Smooth muscle cell (in vitro differentiated cells): ENCODE data around the gene ERICH4. TPM values are rescaled to one million over a fixed set of nuclear protein-coding genes. Genes with fewer than 3 reads are reported as not detected.

Experiments
- DNase-seq: peaks from one replicate; lab custom pipeline; 2025; ENCODE audit not compliant: unreplicated experiment; lab: John Stamatoyannopoulos, UW
- H2AFZ ChIP-seq: fragments of 200-600 bp; sonication (generic); 2 replicates; pipeline ENCODE4 v1.6.0; 2016; ENCODE audit warnings: antibody characterized with exemption, low read depth, mild to moderate bottlenecking
- H3F3A ChIP-seq: fragments of 200-600 bp; sonication (generic); 2 replicates; pipeline ENCODE4 v1.6.0; 2017; ENCODE audit warnings: antibody characterized with exemption, low read depth
- H3K27ac ChIP-seq: fragments of 200-600 bp; sonication (generic); 2 replicates; pipeline ENCODE4 v1.5.1; 2016; ENCODE audit warnings: low read depth, mild to moderate bottlenecking
- H3K27me3 ChIP-seq: fragments of 200-600 bp; sonication (generic); 2 replicates; pipeline ENCODE4 v1.6.1; 2016; ENCODE audit warnings: low read depth, mild to moderate bottlenecking
- H3K36me3 ChIP-seq: fragments of 200-600 bp; sonication (generic); 2 replicates; pipeline ENCODE4 v1.5.1; 2016; ENCODE audit warnings: low read depth
- H3K4me1 ChIP-seq: fragments of 200-600 bp; sonication (generic); 2 replicates; pipeline ENCODE4 v1.5.1; 2016; ENCODE audit warnings: low read depth
- H3K4me2 ChIP-seq: fragments of 200-600 bp; sonication (generic); 2 replicates; pipeline ENCODE4 v1.6.0; 2016; ENCODE audit warnings: mild to moderate bottlenecking
- H3K4me3 ChIP-seq: fragments of 200-600 bp; sonication (generic); 2 replicates; pipeline ENCODE4 v1.5.1; 2016; ENCODE audit warnings: mild to moderate bottlenecking
- H3K79me2 ChIP-seq: fragments of 200-600 bp; sonication (generic); 2 replicates; pipeline ENCODE4 v1.6.0; 2016; ENCODE audit warnings: low read depth, mild to moderate bottlenecking
- H3K9ac ChIP-seq: fragments of 200-600 bp; sonication (generic); 2 replicates; pipeline ENCODE4 v1.6.0; 2016; ENCODE audit warnings: low read depth
- H3K9me3 ChIP-seq: fragments of 200-600 bp; sonication (generic); replicated peaks from 2 replicates; pipeline ENCODE4 v1.5.1; 2016; ENCODE audit warnings: low read depth
- H4K20me1 ChIP-seq: fragments of 200-600 bp; sonication (generic); 2 replicates; pipeline ENCODE4 v1.6.0; 2016; ENCODE audit warnings: low read depth
- WGBS: methylation state at CpG from one replicate; pipeline ENCODE4 v1.1.7; 2016; ENCODE audit warnings: low lambda C conversion rate; 5-methylcytosine and 5-hydroxymethylcytosine counted together
- polyA plus RNA-seq: library from polyadenylated mRNA; unstranded; fragments of >200 nt; fragmentation: Nextera tagmentation; extraction: Ambion mirVana; gene quantifications from 2 replicates; pipeline ENCODE4 v1.2.1, GENCODE V29; 2016
- total RNA-seq: library from RNA; depleted of rRNA; stranded (reverse); fragments of >200 nt; gene quantifications from 2 replicates; pipeline ENCODE4 v1.2.3, GENCODE V29; 2014
- TF ChIP-seq, protein P1 (sequence below): fragments of 200-600 bp; sonication (generic); IDR thresholded peaks from 2 replicates; pipeline ENCODE4 v1.5.1; 2017; ENCODE audit warnings: borderline replicate concordance, mild to moderate bottlenecking, antibody characterized with exemption; ENCODE audit not compliant: insufficient read depth, poor library complexity, severe bottlenecking

ERICH4 gene
- total and polyA plus RNA-seq, 2 experiments from 2014 or later, result not detected

DNA sequence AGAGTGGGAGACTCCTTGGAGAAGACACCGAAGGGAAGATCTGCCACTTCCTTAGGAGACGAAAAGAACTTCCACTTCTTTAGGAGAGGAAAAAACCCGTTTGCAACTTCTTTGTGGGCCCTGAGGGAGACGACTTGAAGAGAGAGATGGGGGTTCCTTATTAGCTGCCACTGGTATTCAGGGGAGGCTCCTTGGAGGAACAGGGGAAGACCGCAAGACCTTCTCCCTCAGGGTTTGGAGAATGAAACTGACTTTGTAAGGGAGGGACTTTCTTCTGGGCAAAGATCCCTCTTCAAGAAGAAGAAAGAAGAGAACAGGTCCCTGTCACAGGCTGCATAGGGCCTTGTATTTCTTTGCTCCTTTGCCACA, 44.9 kb upstream of the ERICH4 start:
- no peaks in the 10 kb centered on the region for H3K27me3 ChIP-seq
- no peaks in the 10 kb centered on the region for H3F3A ChIP-seq
- H3K36me3 ChIP-seq, result no peaks in the 10 kb centered on the region
- H3K9ac ChIP-seq, result peak overlapping the region; percentile 96
- peak overlapping the region; percentile 97 for H3K4me2 ChIP-seq
- H2AFZ ChIP-seq, result peak overlapping the region; percentile 79
- TF ChIP-seq, protein P1, sequence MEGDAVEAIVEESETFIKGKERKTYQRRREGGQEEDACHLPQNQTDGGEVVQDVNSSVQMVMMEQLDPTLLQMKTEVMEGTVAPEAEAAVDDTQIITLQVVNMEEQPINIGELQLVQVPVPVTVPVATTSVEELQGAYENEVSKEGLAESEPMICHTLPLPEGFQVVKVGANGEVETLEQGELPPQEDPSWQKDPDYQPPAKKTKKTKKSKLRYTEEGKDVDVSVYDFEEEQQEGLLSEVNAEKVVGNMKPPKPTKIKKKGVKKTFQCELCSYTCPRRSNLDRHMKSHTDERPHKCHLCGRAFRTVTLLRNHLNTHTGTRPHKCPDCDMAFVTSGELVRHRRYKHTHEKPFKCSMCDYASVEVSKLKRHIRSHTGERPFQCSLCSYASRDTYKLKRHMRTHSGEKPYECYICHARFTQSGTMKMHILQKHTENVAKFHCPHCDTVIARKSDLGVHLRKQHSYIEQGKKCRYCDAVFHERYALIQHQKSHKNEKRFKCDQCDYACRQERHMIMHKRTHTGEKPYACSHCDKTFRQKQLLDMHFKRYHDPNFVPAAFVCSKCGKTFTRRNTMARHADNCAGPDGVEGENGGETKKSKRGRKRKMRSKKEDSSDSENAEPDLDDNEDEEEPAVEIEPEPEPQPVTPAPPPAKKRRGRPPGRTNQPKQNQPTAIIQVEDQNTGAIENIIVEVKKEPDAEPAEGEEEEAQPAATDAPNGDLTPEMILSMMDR, result no peak
- H3K27ac ChIP-seq, result peak overlapping the region; percentile 91
- peaks cover 21% of the 10 kb centered on the region for H3K79me2 ChIP-seq
- DNase-seq, result no peak
- no peaks in the 10 kb centered on the region for H4K20me1 ChIP-seq
- peak overlapping the region; percentile 83 for H3K4me3 ChIP-seq
- no peaks in the 10 kb centered on the region for H3K9me3 ChIP-seq
- 2% methylated on average over 5 of the region's 5 CpGs for WGBS
- H3K4me1 ChIP-seq, result peaks cover 16% of the 10 kb centered on the region

DNA sequence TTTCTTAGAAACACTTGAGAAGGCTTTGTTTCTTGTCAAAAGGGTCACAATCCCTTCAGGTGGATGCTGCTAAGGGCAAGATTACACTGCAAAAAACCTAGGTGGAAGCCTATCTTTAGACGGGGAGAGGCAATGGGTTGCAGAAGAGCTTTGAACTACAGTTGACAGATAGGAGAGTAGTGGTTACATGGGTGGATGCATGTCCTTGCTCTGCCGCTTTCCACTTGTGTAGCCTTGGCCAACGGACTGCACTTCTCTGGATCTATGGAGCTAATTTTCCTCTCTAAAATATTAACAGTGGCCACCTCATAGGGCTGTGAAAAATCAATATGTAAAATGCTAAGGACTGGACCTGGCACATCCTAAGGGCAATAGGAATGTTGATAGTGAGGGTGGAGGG, 44.4 kb upstream of the ERICH4 start:
- no peaks in the 10 kb centered on the region for H4K20me1 ChIP-seq
- H3K27ac ChIP-seq, result no peak overlapping the region
- H3K27me3 ChIP-seq, result no peaks in the 10 kb centered on the region
- TF ChIP-seq, protein P1, result no peak
- peak overlapping the region; percentile 83 for H3K4me3 ChIP-seq
- peaks cover 16% of the 10 kb centered on the region for H3K4me1 ChIP-seq
- H3K79me2 ChIP-seq, result peaks cover 21% of the 10 kb centered on the region
- H3K4me2 ChIP-seq, result peak overlapping the region; percentile 97
- peak overlapping the region; percentile 96 for H3K9ac ChIP-seq
- no peaks in the 10 kb centered on the region for H3K9me3 ChIP-seq
- DNase-seq, result no peak
- 77% methylated on average over 3 of the region's 3 CpGs for WGBS
- no peaks in the 10 kb centered on the region for H3K36me3 ChIP-seq
- H2AFZ ChIP-seq, result no peak overlapping the region
- no peaks in the 10 kb centered on the region for H3F3A ChIP-seq

DNA sequence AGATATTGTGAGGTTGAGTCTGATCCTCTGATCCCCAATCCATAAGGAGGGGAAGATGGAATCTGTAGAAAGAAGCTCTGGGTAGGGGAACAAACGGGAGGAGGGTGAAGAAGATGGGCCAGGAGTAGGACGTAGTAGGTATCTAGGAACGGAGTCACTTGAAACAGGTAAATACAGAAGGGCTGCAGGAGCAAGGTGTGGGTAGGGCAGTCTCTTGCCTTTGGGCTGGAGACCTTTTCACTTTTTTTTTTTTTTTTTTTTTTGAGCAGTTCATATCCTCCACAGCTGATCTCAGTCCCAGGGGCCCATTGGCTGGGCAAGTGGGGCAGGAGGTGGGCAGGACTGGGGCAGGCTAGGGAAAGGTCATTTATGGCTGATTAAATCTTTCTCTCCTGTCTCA, 43.9 kb upstream of the ERICH4 start:
- TF ChIP-seq, protein P1, result no peak
- no peak overlapping the region for H3K27ac ChIP-seq
- no peaks in the 10 kb centered on the region for H3F3A ChIP-seq
- no peak for DNase-seq
- H3K4me2 ChIP-seq, result peak overlapping the region; percentile 97
- WGBS, result 91% methylated on average over 3 of the region's 3 CpGs
- peaks cover 16% of the 10 kb centered on the region for H3K4me1 ChIP-seq
- H3K9ac ChIP-seq, result peak overlapping the region; percentile 96
- peaks cover 21% of the 10 kb centered on the region for H3K79me2 ChIP-seq
- H3K36me3 ChIP-seq, result no peaks in the 10 kb centered on the region
- H4K20me1 ChIP-seq, result no peaks in the 10 kb centered on the region
- no peaks in the 10 kb centered on the region for H3K9me3 ChIP-seq
- no peak overlapping the region for H2AFZ ChIP-seq
- H3K27me3 ChIP-seq, result no peaks in the 10 kb centered on the region
- H3K4me3 ChIP-seq, result no peak overlapping the region

DNA sequence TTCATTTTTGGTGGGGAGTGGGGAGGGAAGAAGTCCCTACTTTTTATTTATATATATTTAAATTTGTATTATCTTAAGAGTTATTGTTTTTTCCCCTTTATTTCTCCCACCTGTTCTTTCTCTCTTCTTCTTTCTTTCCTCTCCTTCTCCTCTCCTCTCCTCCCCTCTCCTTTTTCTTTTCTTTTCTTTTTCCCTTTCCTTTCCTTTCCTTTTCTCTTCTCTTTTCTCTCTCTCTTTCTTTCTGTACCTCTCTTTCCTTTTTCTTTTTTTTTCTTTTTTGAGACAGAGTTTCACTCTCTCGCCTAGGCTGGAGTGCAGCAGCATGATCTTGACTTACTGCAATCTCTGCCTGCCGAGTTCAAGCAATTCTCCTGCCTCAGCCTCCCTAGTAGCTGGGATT, 43.4 kb upstream of the ERICH4 start:
- H3K4me3 ChIP-seq, result no peak overlapping the region
- H3K4me2 ChIP-seq, result no peak overlapping the region
- DNase-seq, result no peak
- TF ChIP-seq, protein P1, result no peak
- no peaks in the 10 kb centered on the region for H3F3A ChIP-seq
- no peak overlapping the region for H3K27ac ChIP-seq
- WGBS, result 100% methylated on average over 2 of the region's 2 CpGs
- H4K20me1 ChIP-seq, result no peaks in the 10 kb centered on the region
- no peaks in the 10 kb centered on the region for H3K36me3 ChIP-seq
- peaks cover 21% of the 10 kb centered on the region for H3K79me2 ChIP-seq
- H3K4me1 ChIP-seq, result peaks cover 16% of the 10 kb centered on the region
- no peak overlapping the region for H2AFZ ChIP-seq
- H3K9ac ChIP-seq, result no peak overlapping the region
- H3K27me3 ChIP-seq, result no peaks in the 10 kb centered on the region
- H3K9me3 ChIP-seq, result no peaks in the 10 kb centered on the region
